ENCODE data around the gene PIEZO2.

Gene PIEZO2

DNA sequence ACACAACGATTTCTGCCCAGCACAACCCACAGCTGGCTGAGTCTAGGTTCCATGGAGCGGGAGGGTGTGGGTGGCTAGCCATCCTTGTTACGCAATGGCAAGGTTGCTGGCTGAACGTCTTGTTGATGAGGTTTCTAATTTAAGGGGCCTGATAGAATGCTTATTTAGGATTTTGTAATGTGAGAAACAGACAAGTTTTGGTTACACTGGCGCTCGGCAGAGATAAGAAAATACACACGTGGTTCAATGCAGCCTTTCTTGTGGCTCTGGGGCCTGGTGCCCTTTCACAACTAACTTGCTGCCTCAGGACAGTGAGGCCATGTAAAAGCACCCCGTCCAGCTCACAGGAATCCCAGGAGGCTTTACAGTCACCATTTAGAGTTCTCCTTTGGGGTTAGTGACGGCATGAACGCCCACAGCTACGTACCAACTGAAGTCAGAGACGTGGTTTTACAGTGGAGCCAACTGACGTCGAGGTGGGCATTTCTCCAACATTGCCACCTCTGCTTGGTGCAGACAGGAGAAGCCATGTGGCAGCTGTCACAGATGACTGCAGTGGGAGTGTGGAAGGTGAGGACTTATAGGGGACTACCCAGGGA is 29.7 kb upstream of the PIEZO2 start:
- no peak overlapping the region for H3K27ac ChIP-seq (replicated peaks)
- no peak overlapping the region for H3K4me3 ChIP-seq (replicated peaks; ENCODE audit: insufficient read depth, low read length)
- H3K27me3 ChIP-seq (ENCODE audit: insufficient read depth, poor library complexity, severe bottlenecking), result no peaks in the 10 kb centered on the region
- no peak for TF ChIP-seq SPI1 (IDR thresholded peaks at IDR 0.05; ENCODE audit: borderline replicate concordance, low read depth)
- TF ChIP-seq, protein P1, sequence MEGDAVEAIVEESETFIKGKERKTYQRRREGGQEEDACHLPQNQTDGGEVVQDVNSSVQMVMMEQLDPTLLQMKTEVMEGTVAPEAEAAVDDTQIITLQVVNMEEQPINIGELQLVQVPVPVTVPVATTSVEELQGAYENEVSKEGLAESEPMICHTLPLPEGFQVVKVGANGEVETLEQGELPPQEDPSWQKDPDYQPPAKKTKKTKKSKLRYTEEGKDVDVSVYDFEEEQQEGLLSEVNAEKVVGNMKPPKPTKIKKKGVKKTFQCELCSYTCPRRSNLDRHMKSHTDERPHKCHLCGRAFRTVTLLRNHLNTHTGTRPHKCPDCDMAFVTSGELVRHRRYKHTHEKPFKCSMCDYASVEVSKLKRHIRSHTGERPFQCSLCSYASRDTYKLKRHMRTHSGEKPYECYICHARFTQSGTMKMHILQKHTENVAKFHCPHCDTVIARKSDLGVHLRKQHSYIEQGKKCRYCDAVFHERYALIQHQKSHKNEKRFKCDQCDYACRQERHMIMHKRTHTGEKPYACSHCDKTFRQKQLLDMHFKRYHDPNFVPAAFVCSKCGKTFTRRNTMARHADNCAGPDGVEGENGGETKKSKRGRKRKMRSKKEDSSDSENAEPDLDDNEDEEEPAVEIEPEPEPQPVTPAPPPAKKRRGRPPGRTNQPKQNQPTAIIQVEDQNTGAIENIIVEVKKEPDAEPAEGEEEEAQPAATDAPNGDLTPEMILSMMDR (IDR thresholded peaks at IDR 0.05; ENCODE audit: insufficient read depth, low read length), result no peak
- no peak for TF ChIP-seq POLR2AphosphoS5 (IDR thresholded peaks at IDR 0.05; ENCODE audit: low read depth)
- TF ChIP-seq, protein P2, sequence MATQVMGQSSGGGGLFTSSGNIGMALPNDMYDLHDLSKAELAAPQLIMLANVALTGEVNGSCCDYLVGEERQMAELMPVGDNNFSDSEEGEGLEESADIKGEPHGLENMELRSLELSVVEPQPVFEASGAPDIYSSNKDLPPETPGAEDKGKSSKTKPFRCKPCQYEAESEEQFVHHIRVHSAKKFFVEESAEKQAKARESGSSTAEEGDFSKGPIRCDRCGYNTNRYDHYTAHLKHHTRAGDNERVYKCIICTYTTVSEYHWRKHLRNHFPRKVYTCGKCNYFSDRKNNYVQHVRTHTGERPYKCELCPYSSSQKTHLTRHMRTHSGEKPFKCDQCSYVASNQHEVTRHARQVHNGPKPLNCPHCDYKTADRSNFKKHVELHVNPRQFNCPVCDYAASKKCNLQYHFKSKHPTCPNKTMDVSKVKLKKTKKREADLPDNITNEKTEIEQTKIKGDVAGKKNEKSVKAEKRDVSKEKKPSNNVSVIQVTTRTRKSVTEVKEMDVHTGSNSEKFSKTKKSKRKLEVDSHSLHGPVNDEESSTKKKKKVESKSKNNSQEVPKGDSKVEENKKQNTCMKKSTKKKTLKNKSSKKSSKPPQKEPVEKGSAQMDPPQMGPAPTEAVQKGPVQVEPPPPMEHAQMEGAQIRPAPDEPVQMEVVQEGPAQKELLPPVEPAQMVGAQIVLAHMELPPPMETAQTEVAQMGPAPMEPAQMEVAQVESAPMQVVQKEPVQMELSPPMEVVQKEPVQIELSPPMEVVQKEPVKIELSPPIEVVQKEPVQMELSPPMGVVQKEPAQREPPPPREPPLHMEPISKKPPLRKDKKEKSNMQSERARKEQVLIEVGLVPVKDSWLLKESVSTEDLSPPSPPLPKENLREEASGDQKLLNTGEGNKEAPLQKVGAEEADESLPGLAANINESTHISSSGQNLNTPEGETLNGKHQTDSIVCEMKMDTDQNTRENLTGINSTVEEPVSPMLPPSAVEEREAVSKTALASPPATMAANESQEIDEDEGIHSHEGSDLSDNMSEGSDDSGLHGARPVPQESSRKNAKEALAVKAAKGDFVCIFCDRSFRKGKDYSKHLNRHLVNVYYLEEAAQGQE (IDR thresholded peaks at IDR 0.05; ENCODE audit: insufficient replicate concordance, low read depth), result no peak
- no peak for TF ChIP-seq GABPA (IDR thresholded peaks at IDR 0.05; ENCODE audit: low read depth)
- no peak for DNase-seq (ENCODE audit: low read depth in 1 of 2, low spot score in 1 of 2)

DNA sequence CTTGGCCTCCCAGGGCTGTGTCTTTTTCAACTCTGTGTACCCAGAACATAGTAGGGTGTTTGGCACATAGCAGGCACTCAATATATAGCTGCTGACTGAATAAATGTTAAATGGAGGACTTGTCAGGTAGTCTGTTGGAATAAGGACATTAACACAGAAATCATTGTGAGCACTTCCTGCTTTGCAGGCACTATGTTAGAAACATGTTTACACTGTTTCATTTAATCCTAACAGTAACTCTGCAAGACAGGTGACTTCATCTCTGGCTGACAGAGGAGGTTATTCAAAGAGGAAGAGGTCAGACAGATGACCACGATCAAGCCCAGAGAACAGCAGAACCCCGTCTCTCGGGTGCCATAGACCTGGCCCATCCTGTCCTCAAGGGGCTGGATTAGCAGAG is 28.0 kb upstream of the PIEZO2 start:
- TF ChIP-seq, protein P2 (IDR thresholded peaks at IDR 0.05; ENCODE audit: insufficient replicate concordance, low read depth), result no peak
- TF ChIP-seq SPI1 (IDR thresholded peaks at IDR 0.05; ENCODE audit: borderline replicate concordance, low read depth) (no peak), POLR2AphosphoS5 (IDR thresholded peaks at IDR 0.05; ENCODE audit: low read depth) (no peak), GABPA (IDR thresholded peaks at IDR 0.05; ENCODE audit: low read depth) (no peak)
- TF ChIP-seq, protein P1 (IDR thresholded peaks at IDR 0.05; ENCODE audit: insufficient read depth, low read length), result no peak
- no peak overlapping the region for H3K27ac ChIP-seq (replicated peaks)
- no peak for DNase-seq (ENCODE audit: low read depth in 1 of 2, low spot score in 1 of 2)

DNA sequence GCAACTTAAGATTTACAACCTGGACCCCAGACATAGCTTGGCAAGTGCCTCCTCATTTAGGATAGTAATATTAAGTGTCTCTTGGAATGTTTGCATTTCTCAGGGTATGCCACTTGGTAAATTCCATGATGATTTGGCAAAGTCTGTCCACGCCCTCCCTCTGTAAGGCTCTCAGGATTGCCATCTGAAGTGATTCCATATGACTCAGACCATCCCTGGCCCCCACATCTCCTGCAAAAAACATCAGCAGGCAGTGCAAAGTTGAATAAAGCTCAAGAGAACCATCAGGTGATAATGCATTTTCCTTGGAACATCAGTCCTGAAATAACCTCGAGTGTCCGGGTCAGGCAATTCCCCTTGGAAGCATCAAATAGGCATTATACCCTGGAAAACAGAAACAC is 27.1 kb upstream of the PIEZO2 start:
- H3K27me3 ChIP-seq (ENCODE audit: insufficient read depth, poor library complexity, severe bottlenecking), result no peaks in the 10 kb centered on the region
- H3K4me3 ChIP-seq (replicated peaks; ENCODE audit: insufficient read depth, low read length), result no peak overlapping the region
- TF ChIP-seq, protein P1 (IDR thresholded peaks at IDR 0.05; ENCODE audit: insufficient read depth, low read length), result no peak
- TF ChIP-seq, protein P2 (IDR thresholded peaks at IDR 0.05; ENCODE audit: insufficient replicate concordance, low read depth), result no peak
- TF ChIP-seq GABPA (IDR thresholded peaks at IDR 0.05; ENCODE audit: low read depth) (no peak), SPI1 (IDR thresholded peaks at IDR 0.05; ENCODE audit: borderline replicate concordance, low read depth) (no peak), POLR2AphosphoS5 (IDR thresholded peaks at IDR 0.05; ENCODE audit: low read depth) (no peak)
- DNase-seq (ENCODE audit: low read depth in 1 of 2, low spot score in 1 of 2), result no peak
- H3K27ac ChIP-seq (replicated peaks), result no peak overlapping the region

More for the DNA sequence above, 28.0 kb upstream of the PIEZO2 start:
- Histone ChIP-seq H3K4me3 (replicated peaks; ENCODE audit: insufficient read depth, low read length) (no peak overlapping the region), H3K27me3 (ENCODE audit: insufficient read depth, poor library complexity, severe bottlenecking) (no peaks in the 10 kb centered on the region)
